Fibroblast of skin of left biceps (primary cell): ENCODE measurements around the gene ANO2.
"Not testable (repeated sequence)": the region's sequence is repeated elsewhere in the genome, so short reads cannot be mapped to it uniquely, and the experiment has no call there.

Experiments
- DNase-seq, 2 experiments: peaks; one replicate each; pipeline ENCODE4 v3.0.0-alpha.2; 2013; ENCODE audit warnings: low read depth in 2 of 2

The ANO2 gene

DNA sequence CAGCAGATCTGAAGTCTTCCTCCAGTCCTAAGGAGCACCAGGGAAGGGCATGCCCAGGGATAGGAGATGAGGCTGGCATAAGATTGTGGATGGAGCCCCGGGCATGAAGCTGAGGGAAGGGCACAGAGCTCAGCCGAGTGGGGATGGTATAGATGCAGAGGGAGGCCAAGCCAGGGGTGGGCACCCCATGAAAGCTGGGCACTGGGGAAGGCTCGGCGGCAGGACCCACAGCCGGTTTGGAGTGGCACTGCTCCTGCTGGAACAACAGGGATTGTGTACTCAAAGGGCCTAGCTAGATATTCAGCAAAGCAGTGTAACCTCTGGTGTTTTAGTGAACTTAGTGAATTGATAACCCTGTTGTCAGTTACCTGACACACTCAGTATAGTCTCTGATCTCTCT lies 396.0 kb downstream of the ANO2 start:
- no peak for DNase-seq

DNA sequence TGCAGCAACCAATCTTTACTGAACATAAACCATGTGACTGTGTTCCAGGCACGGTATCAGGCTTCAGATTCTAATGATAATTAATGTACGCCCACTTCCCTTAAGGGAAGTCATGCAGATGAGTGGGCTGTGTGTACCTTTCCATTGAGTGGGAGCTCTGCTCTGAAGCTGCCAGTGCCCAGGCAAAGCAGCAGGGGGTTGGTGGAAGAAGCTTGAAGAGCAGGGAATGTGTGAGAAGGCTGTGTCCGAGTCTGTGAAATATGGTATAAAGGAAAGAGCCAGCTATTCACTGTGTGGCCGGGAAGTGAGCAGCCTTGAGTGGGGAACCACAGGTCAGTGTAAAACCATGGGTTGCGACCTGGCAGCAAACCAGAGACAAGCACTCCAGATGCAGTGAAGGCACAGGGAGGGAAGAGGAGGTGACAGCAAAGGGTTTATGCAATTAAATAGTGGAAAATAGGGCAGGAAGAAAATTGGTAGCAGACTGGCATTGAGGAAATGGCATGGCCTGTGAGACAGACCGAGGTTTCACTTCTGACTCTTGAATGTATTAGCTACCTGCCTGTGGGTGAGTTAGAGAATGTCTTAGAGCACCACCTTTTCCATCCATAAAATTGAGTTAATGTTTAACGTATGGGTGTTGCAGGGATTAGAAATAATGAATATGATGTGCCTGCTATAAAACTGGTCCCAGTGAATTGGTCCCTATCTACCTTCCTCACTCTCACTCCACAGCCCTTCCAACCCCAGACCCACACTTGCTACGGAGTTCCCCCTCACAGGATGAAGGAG lies 396.7 kb downstream of the ANO2 start:
- DNase-seq, result no peak

DNA sequence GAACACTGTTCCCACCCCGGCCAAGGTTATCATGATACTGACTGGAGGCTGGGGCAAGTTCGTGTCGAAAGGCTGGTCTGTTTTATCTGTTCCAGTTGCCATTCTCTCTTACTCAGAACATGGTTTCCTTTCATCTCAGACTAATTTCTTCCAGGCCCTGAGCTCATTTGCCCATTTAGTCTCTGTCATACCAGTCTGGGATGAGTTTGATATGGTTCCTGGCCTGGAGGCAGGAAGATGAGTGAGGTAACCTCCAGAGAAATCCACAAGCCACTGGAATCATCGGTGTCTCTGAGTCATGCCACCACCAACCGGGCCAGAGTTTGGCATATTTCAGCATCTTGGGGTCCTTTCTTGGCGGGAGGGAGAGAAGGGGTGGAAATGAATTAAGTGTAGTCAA lies 398.4 kb downstream of the ANO2 start:
- DNase-seq, result peak; percentile 51 to 56

DNA sequence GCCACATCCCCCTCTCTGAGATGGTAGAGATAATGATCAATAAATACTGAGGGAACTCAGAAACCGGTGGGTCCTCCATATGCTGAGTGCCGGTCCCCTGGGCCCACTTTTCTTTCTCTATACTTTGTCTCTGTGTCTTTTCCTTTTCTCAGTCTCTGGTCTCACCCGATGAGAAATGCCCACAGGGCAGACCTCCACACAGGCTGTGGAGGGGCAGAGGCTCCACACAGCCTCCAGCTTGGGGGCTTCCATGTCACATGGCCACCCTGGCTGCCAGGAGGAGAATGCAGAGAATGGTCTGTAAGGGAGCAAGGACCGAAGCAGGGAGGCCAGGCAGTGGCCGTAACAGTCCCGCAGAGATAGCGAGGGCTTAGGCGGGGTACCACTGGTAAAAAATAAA lies 407.3 kb downstream of the ANO2 start:
- DNase-seq, result no peak

DNA sequence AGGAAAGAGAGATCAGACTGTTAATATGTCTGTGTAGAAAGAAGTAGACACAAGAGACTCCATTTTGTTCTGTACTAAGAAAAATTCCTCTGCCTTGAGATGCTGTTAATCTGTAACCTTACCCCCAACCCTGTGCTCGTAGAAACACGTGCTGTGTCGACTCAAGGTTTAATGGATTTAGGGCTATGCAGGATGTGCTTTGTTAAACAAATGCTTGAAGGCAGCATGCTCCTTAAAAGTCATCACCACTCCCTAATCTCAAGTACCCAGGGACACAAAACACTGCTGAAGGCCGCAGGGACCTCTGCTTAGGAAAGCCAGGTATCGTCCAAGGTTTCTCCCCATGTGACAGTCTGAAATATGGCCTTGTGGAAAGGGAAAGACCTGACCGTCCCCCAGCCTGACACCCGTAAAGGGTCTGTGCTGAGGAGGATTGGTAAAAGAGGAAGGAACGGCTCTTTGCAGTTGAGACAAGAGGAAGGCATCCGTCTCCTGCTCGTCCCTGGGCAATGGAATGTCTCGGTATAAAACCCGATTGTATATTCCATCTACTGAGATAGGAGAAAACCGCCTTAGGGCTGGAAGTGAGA lies 407.9 kb downstream of the ANO2 start:
- not testable (repeated sequence) for DNase-seq

DNA sequence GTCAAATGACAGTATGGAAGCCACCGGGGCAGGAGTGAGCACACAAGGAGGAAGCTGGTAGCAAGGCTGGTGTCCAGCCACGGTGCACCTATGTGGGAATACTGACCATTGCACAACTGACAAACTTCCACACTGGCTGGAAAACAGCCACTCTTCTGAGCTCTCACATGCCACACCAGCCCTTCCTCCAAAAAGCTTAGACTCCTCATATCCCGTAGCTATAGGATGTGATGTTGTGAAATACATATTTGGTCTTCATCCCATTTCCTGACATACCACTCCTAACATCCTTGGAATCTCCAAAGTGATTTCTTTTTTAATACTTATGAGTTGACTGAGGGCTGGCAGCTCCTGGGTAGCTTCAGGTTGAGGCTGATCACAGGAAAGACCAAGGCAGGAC lies 409.5 kb downstream of the ANO2 start:
- peak; percentile 75 to 80 for DNase-seq

DNA sequence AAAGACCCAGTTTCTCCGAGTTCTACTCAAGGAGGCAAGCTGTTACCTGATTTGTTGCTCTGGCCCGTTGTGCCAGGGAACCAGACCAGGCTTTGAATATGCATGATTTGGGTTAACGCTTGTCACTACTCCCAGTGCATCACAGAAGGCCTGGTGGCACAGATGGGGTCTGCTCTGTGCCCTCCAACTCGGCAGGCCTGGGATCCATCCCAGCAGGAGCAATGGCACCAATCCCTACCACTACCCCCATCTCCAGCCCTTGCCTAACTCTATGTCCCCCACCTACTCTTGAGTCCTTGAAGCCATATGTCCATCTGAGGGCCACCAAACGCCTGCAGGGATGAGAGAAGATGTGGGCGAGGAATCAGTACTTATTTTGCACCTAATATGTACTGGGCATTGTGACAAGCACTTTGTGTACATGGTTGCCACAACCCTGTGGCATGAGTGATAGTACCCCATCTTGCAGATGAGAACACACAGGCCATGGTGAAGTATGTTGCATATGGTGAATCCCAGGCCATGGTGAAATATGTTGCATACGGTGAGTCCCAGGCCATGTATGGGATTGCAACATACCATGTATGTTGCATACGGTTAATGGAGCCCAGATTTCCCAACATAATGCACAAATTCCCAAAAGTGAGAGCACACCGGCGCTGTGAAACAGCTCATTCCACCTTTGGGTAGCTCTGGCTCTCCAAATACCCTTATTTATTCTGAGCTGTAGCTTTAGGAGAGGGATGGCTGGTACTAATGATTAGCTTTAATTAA lies 410.4 kb downstream of the ANO2 start:
- no peak for DNase-seq

DNA sequence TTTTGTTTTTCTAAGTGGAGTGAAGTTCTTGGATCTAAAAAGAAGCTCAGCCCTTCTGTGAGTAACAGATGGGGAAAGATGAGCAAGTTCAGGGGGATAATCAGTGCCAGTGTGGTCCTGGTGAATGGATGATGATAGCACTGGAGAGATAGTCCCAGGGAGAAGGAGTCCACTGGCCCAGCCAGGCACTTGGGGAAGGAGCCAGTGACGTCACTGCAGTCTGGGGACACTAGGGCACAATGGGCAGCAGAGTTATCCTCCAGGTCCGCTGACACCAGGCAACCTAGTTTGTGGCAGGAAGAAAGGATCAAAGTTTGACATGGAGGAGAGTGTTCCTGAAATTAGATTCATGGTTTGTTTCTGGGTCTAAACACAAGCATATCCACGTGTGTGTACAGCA lies 411.7 kb downstream of the ANO2 start:
- DNase-seq, result no peak

DNA sequence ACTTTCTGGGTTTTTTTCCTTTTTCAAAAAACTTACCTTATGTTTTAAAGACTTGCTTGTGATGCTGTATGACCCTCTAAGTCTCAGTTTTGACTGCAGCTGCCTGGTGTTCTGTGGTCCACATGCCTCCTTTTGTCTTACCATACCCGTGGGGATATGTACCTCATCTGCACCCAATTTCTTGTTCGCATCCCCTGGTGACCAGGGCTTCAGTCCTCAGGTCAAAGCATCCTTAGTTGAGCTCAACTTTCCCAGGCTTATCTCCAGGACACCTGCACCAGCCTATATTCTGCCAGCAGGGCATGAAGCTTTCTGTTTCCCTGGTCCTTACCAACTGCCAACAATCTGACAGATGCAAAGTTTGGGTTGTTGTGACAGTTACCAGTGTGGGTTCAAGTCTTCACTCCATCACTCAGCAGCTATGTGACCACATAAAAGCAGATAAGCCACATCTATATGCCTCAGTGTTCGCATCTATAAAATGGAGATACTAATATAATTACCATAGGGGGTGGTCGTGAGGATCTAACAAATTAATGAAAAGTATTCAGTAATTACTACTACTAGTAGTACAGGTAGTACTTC lies 419.2 kb downstream of the ANO2 start:
- DNase-seq, result no peak

DNA sequence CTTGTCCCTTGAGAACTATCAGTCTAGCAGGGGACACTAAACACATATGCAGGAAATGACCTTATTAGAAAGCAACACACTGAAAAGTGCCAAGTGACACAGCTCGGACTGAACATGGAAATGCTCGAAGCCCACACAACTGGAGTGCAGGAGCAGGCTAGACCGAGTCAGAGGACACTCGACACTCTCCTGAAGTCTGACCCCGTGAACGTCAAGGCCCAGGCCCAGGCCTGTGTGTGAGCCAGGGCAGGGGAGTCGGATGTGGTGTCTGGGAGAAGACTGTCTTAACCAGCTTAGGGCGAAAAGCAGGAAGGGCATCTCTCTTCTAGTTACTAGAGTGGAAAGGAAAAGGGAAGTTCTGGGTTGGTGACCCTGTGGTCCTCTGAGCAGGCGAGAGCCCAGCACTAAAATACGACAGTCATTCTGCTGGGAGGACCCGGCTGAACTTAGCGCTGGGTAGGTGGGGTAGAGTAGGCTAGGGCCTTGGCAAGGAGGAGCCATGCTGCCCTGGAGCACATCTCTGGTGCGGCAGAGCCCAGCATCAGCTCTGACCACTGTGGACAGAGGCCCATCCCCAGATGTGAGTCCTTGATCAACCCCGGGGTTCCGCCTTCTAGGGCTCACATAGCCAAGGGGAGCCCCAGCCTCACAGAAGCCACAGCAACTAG lies 420.2 kb downstream of the ANO2 start:
- DNase-seq, result no peak

DNA sequence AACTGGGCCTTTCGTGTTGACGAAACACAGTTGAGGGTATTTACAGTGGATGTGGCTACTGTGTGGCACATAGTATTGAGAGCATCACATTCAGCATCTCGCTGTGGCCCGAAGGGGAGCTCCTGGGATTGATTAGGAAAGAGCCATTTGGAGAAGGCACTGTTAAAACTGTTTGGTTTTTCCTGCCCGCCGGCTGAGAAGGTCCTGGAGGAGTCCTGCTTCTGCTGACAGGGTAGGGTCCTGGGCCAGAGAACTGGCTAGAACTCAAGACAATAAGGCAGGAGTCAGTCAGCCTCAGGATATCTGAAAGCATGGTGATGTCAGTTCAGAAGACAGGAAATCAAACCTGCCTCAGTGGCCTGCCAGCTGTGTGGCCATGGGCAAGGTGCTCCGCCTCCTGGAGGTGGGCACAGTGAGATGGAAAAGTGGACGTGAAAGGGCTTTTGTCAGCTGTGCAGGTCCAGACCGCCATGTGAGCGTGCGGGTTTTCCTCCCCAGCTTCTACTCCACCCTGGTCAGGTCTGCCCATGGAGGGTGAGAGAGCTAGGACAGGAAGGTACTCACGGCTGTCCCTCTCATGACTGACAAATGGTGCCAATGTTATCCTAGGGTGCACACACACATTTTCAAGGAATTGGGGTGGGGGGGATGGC lies 420.8 kb downstream of the ANO2 start:
- no peak for DNase-seq

DNA sequence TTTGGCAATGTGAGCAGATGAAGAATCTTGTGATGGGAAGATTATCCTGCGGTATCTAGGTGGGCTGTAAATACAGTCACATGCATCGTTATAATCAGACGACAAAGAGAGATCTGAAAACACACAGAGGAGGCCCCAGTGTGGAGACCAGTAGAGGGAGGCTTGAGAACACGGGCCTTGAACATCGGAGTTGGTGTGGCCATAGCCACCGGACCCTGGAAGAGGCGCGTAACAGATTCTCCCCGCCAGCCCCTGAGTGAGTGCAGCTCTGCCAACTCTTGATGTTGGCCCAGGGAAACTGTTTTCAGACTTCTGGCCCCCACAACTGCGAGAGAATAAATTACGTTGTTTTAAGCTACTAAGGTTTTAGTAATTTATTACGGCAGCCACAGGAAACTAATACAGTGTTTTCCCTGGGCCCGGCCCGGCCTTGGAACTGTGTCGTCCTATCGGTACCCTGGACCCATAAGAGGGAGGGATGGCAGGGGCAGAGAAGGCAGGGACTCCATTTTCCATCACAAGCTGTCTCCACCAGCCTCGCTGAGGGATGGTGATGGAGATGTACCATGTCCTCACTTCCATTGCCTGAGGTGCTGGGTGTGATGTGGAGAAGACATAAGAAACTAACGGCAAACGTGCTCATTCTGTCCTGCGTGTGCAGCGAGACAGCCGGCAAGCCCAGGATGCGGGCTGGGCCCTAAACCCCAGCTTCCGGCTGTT lies 421.5 kb downstream of the ANO2 start:
- no peak for DNase-seq

DNA sequence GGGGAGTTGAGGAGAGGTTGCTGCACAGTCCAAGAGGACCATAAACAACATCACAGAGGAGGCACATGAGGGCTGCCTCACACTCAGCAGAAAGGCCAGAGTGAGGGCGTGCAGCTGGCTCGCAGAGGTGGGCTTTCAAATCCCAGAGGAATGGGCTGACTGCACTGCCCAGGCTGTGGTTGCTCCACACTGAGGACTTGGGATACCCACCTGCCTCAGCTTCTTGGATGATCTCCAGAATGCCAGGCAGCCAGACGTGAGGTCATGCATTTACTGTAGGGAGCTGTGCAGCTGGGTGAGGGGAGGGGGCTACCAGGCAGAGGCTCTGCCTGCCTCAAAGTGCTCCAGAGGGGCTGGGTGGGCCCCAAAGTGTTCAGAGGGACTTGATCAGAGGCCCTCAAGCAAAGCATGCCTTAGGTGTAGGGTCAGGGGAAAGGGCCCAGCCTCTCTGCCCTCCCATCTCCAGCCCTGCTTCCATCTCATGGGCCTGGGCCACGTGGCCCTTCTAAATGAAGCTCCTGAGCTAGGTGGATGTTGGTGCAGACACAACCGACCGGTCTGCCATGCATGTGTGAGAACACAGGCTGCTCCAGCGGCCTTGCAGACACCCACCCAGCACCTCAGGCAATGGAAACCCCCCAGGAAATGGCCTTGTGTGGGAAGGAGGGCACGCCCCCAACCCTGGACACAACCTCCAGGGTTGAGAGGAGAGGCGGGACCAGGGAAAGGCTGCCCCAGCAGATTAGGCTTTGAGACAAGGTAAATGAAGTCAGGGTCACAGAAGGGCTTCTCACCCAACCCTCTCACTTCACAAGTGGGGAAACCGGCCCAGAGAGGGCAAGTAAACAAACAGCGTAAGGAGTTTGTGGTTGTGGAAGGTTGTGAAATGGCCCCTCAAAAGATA lies 422.4 kb downstream of the ANO2 start:
- no peak for DNase-seq

DNA sequence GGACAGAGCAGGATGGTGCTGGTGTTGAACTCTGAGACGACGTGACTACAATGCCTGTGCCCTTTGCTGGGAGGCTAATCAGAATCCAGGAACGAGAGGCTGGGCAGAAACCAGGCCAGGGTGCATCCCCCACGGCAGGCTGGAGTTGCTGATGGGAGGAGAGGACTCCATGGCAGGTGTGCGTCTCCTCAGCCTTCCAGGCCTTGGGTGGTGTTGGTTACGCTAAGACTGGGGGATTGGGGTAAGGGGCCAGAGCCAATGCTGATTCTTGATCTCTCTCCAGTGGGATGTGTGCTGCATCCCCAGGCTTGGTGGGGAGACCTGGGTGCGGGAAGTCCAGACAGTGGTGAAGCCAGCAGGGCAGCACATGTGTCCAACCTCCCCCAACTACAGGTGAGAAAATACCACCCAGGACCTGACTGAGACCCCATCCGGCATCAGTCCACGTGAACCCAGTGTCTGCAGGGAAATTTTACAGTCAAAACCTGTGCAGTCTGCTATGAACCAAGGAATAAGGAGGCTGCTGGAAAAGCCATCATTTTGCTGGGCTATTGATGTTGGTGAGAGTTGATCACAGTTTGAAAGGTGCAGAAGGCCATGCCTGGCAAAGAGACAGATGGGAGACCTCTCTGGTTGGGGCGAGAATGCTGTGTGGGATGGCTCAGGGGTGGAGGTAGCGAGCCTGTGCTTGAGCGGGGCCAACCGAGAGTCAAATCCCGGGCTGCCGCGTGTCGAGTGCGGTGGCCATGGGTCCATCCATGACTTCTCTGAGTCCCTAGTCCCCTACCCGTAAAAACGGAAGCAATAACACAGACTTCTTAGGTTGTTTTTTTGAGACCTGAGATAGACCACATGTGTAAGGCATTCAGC lies 423.4 kb downstream of the ANO2 start:
- no peak for DNase-seq

DNA sequence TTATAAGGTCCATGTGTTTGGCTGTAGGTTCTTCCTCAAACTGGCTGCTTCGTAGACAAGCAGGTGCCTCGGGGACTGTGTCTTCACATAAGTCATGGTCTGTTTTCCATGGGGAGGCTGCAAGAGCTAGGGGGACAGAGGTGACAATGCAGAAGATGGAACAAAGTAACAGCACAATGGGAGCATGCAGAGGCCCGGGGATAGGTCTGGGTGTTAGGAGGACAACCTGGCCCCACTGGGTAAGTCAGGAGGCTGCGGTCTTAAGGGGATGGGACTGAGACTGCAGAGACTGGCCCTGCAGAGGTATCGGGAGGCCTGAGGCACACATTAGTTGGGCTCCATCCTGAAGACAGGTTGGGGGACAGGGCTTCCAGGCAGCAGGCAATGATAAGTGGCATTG lies 424.2 kb downstream of the ANO2 start:
- DNase-seq, result no peak

DNA sequence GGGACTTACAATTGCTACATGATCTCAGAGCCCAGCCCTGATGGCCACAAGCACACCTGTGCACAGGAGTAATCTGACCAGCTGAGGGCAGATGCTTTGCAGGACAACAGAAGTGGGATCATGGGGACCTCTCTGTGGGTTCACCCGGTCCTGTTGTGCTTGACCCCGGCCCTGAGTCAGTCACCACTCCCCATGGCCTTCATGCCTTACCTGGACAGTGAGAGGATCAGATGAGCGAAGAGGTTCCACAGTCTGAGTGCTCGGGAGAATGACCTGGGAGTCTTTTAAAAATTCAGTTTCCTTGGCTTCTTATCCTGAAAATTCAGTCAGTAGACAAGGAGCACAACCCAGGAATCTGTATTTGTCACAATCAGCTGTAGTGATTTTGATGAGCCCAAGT lies 425.0 kb downstream of the ANO2 start:
- DNase-seq, result no peak

DNA sequence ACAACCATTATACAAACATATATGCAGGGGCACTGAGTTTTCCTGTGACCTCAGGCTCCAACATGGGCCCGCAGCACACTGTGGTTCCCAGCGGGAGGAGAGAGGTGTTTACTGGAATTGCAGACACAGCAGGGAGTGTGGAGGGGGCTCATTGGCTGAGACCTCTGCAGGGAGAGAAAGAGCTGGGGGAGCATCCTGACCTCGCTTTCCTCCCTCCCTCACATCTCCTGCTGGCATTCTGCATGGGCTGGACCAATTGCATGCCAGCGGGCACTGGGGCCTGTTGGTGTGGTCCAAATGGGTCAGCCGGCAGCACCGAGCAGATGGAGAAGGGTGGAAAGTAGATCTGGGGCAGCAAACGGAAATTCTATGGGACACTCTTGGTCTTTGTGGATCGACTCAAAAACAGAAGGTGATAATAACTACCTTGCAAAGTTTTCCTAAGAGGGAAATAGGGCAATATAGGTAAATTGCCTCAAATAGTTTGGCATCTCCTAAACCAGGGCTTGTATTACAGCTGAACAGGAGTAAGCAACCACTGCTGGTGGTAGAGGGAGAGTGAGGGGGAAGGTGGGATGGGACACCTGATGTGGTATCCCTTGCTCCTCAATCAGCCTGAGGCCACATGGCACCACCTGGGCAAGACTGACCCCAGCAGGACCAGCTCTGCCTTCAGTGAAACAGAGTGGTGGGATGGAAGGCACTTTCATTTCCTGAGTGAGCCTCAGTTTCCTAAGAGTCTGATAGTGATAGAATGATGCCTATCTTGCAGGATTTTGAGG lies 426.3 kb downstream of the ANO2 start:
- DNase-seq, result no peak
